ENCODE data around the gene TMLHE.

- TF ChIP-seq CTCF (conservative IDR thresholded peaks at IDR 0.05; ENCODE audit: low read depth in 2 of 2) (no peak), NANOG (IDR thresholded peaks at IDR 0.05; ENCODE audit: borderline replicate concordance) (no peak), EZH2phosphoT487 (IDR thresholded peaks at IDR 0.05; ENCODE audit: unreplicated experiment) (no peak), EZH2 (IDR thresholded peaks at IDR 0.05; ENCODE audit: low read depth, unreplicated experiment) (no peak), REST (IDR thresholded peaks at IDR 0.05; ENCODE audit: unreplicated experiment) (no peak), ZNF114 (CRISPR knock-in tag; IDR thresholded peaks at IDR 0.05) (no peak), ETS1 (IDR thresholded peaks at IDR 0.05) (no peak), POLR2AphosphoS5 (IDR thresholded peaks at IDR 0.05; ENCODE audit: low read depth) (no peak)
Measured at GRCh38 chrX:155505296-155505695, 107.5 kb downstream of the TMLHE start.

Data from GM23338 (cell line).